GM18499 (cell line): ENCODE measurements around the gene MAU2.

Experiments
- ATAC-seq: cut with Tn5 transposase; IDR thresholded peaks from one replicate; pipeline ENCODE4 v1.9.1; 2021; ENCODE audit warnings: moderate number of reproducible peaks; ENCODE audit not compliant: insufficient read depth, unreplicated experiment

MAU2 gene

DNA sequence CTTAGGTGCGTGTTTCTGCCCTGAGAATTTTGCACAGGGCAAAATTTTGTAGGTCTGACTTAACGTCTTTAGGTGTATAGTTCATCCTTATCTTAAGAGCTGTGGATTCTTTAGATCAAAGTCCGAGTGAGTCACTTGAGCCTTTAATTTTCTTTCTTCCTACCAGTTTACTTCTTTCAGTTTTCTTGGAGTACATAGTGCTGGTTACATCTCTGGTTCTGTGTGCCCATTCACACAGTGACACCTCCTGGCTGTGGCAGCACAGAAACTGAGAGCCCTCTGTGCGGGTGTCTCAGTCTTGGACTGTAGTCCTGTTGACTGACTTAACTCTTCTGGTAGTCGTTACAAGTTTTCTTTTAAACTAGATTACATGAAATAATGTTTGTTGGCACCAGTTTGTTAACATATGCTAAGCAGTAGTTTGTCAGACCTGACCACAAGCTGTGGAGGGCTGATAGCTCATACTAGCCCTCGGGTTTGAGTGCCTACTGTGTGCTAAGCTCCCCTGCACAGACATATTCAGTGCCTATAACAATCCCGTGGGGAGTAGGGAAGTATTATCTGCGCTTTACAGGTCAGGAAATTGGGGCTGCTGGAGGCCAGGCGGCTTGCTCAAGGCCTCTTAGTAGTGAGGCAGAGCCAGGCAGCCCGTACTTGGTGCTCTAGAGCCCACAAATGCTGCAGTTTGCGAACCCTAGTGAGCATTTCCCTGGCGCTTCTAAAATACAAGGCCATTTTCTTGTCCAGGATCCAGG is 86.4 kb downstream of the MAU2 start:
- ATAC-seq, result no peak

DNA sequence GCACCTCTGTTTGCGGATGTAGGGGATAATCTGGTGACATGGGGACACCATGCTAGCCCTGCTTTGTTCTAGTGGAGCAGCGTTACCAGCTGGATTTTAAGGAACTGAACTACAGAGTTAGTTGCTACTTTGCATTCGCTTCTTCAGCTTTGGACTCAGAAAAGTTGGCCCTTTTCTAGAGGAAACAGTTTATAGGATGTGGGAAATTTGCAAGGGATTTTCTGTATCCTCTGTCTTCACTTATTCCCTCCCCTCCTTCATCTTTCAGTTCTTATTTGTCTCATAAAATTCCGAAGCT is 87.0 kb downstream of the MAU2 start:
- no peak for ATAC-seq
